GM19467 (cell line): ENCODE results near the gene ARID4A.
"Not testable (repeated sequence)": the region's sequence is repeated elsewhere in the genome, so short reads cannot be mapped to it uniquely, and the experiment has no call there.

Experiments
- ATAC-seq: cut with Tn5 transposase; IDR thresholded peaks from one replicate; pipeline ENCODE4 v1.9.1; 2021; ENCODE audit warnings: mild to moderate bottlenecking, moderate library complexity; ENCODE audit not compliant: unreplicated experiment

The ARID4A gene

GRCh38 chr14:58298477-58299400, at the start of gene ARID4A:
Gene ARID4A, plus strand, starts transcription at chr14:58298555. Its CDS starts 1,300 bp downstream, at chr14:58299855.
- ATAC-seq: no peak

- ATAC-seq: no peak
These were observed 48.7 kb upstream of the ARID4A start for GRCh38 chr14:58249611-58250010.

GRCh38 chr14:58258156-58258555, 40.2 kb upstream of the ARID4A start:
- no peak for ATAC-seq

GRCh38 chr14:58262005-58262404, 36.4 kb upstream of the ARID4A start:
- ATAC-seq: not testable (repeated sequence)

GRCh38 chr14:58265401-58265800, 33.0 kb upstream of the ARID4A start:
- no peak for ATAC-seq

GRCh38 chr14:58270628-58271027, 27.7 kb upstream of the ARID4A start:
- ATAC-seq: no peak

- no peak for ATAC-seq
These were observed 25.6 kb upstream of the ARID4A start for GRCh38 chr14:58272588-58273372.

- ATAC-seq: no peak
These were observed 23.5 kb upstream of the ARID4A start for GRCh38 chr14:58274881-58275280.

- ATAC-seq: no peak
These were observed 22.7 kb upstream of the ARID4A start for GRCh38 chr14:58275527-58276190.

GRCh38 chr14:58276208-58276607, 22.1 kb upstream of the ARID4A start:
- no peak for ATAC-seq

- ATAC-seq: no peak
These were observed 20.2 kb upstream of the ARID4A start for GRCh38 chr14:58278177-58278576.

- ATAC-seq: no peak
These were observed 17.2 kb upstream of the ARID4A start for GRCh38 chr14:58280954-58281787.

GRCh38 chr14:58281969-58282368, 16.4 kb upstream of the ARID4A start:
- ATAC-seq: no peak

GRCh38 chr14:58282925-58283593, 15.3 kb upstream of the ARID4A start:
- no peak for ATAC-seq

GRCh38 chr14:58283730-58284129, 14.6 kb upstream of the ARID4A start:
- no peak for ATAC-seq

GRCh38 chr14:58285132-58285531, 13.2 kb upstream of the ARID4A start:
- no peak for ATAC-seq

GRCh38 chr14:58287607-58288042, 10.7 kb upstream of the ARID4A start:
- ATAC-seq: no peak

GRCh38 chr14:58288106-58288792, 10.1 kb upstream of the ARID4A start:
- no peak for ATAC-seq

- ATAC-seq: no peak
These were observed 6.7 kb upstream of the ARID4A start for GRCh38 chr14:58291646-58292045.
